IMR-90 (cell line): ENCODE measurements around the gene TPO. TPM values are rescaled to one million over a fixed set of nuclear protein-coding genes. Genes with fewer than 3 reads are reported as not detected.

Experiments
- ATAC-seq: fragments of 200-7000 bp; cut with Tn5 transposase; 2 replicates; pipeline ENCODE4 v1.9.1; 2020; ENCODE audit warnings: low read depth, mild to moderate bottlenecking, moderate library complexity
- BruUV-seq: library from RNA; stranded (reverse); fragments of 400-500 nt; replicated peaks from 2 replicates; lab custom pipeline; 2021; lab: Mats Ljungman, UMichigan
- CTCF ChIA-PET: fragments of 300-600 bp; formaldehyde crosslinking; extraction: SDS; loops from one replicate; lab custom pipeline; 2021; ENCODE audit warnings: antibody characterized with exemption; lab: Yijun Ruan, JAX
- POLR2A ChIA-PET: fragments of 300-600 bp; sonication (Branson Sonifier 250); formaldehyde crosslinking; loops from one replicate; lab custom pipeline; 2022; ENCODE audit warnings: antibody characterized with exemption; ENCODE audit not compliant: unreplicated experiment; lab: Charles Lee
- DNase-seq: peaks from one replicate; pipeline ENCODE4 v3.0.0; 2013
- H2AFZ ChIP-seq: replicated peaks from 2 replicates; pipeline ENCODE3; 2013; ENCODE audit warnings: low read length, mild to moderate bottlenecking; ENCODE audit not compliant: poor library complexity
- H2AK5ac ChIP-seq: 2 replicates; pipeline ENCODE4 v1.6.1; 2013; ENCODE audit warnings: low read depth, low read length, inconsistent platforms
- H2AK9ac ChIP-seq: replicated peaks from 2 replicates; pipeline ENCODE3; 2013; ENCODE audit warnings: mild to moderate bottlenecking, low read depth, low read length, moderate library complexity; ENCODE audit not compliant: poor library complexity
- H2BK120ac ChIP-seq: 2 replicates; pipeline ENCODE4 v1.6.1; 2013; ENCODE audit warnings: low read depth, low read length, inconsistent platforms
- H2BK15ac ChIP-seq: 3 replicates; pipeline ENCODE4 v1.6.1; 2013; ENCODE audit warnings: low read depth, low read length, inconsistent platforms
- H2BK20ac ChIP-seq: 2 replicates; pipeline ENCODE4 v1.6.1; 2013; ENCODE audit warnings: low read depth, mild to moderate bottlenecking, inconsistent platforms, low read length, moderate library complexity
- H2BK5ac ChIP-seq: 2 replicates; pipeline ENCODE4 v1.6.1; 2013; ENCODE audit warnings: mild to moderate bottlenecking, low read depth, low read length, inconsistent platforms; ENCODE audit not compliant: poor library complexity, severe bottlenecking
- H3K14ac ChIP-seq: replicated peaks from 2 replicates; pipeline ENCODE4 v1.6.1; 2013; ENCODE audit warnings: low read depth, low read length, inconsistent platforms
- H3K18ac ChIP-seq: 2 replicates; pipeline ENCODE4 v1.6.1; 2013; ENCODE audit warnings: low read depth, low read length, control low read depth
- H3K23ac ChIP-seq: 2 replicates; pipeline ENCODE4 v1.6.1; 2013; ENCODE audit warnings: low read depth, low read length, inconsistent platforms
- H3K27ac ChIP-seq: 2 replicates; pipeline ENCODE4 v1.5.1; 2013; ENCODE audit warnings: mild to moderate bottlenecking, control low read depth, low read length; ENCODE audit not compliant: insufficient read depth
- H3K27me3 ChIP-seq: 2 replicates; pipeline ENCODE4 v1.6.1; 2013; ENCODE audit warnings: low read length; ENCODE audit not compliant: control insufficient read depth, insufficient read depth
- H3K36me3 ChIP-seq: 2 replicates; pipeline ENCODE4 v1.6.1; 2013; ENCODE audit warnings: low read length, mixed read lengths; ENCODE audit not compliant: control insufficient read depth, insufficient read depth
- H3K4ac ChIP-seq: 2 replicates; pipeline ENCODE4 v1.6.1; 2013; ENCODE audit warnings: low read depth, low read length, inconsistent platforms
- H3K4me1 ChIP-seq: 2 replicates; pipeline ENCODE4 v1.6.1; 2013; ENCODE audit warnings: low read length, mixed read lengths; ENCODE audit not compliant: control insufficient read depth, insufficient read depth
- H3K4me2 ChIP-seq: 2 replicates; pipeline ENCODE4 v1.6.1; 2013; ENCODE audit warnings: low read depth, mild to moderate bottlenecking, control low read depth, low read length, moderate library complexity
- H3K4me3 ChIP-seq: 2 replicates; pipeline ENCODE4 v1.5.1; 2013; ENCODE audit warnings: low read depth, mild to moderate bottlenecking, control low read depth, low read length, moderate library complexity; ENCODE audit not compliant: insufficient read depth
- H3K56ac ChIP-seq: 2 replicates; pipeline ENCODE4 v1.6.1; 2013; ENCODE audit warnings: low read length, inconsistent platforms; ENCODE audit not compliant: insufficient read depth; ENCODE audit errors: extremely low read depth
- H3K79me1 ChIP-seq, 2 experiments: 2 replicates each; pipeline ENCODE4 v1.6.1; 2013; ENCODE audit warnings: low read length in 2 of 2, inconsistent platforms in 1 of 2, low read depth in 1 of 2
- H3K9ac ChIP-seq: 2 replicates; pipeline ENCODE4 v1.6.1; 2013; ENCODE audit warnings: low read depth, low read length, control low read depth
- H3K9me1 ChIP-seq: 2 replicates; pipeline ENCODE4 v1.6.1; 2013; ENCODE audit warnings: low read length, inconsistent platforms; ENCODE audit not compliant: insufficient read depth
- H3K9me3 ChIP-seq: 2 replicates; pipeline ENCODE4 v1.6.1; 2013; ENCODE audit warnings: low read length; ENCODE audit not compliant: control insufficient read depth, insufficient read depth
- H4K20me1 ChIP-seq: 2 replicates; pipeline ENCODE4 v1.6.1; 2013; ENCODE audit warnings: low read length, inconsistent platforms; ENCODE audit not compliant: insufficient read depth
- H4K5ac ChIP-seq: 2 replicates; pipeline ENCODE4 v1.6.1; 2013; ENCODE audit warnings: mild to moderate bottlenecking, low read depth, low read length, control low read depth
- H4K8ac ChIP-seq, 2 experiments: 2 replicates each; pipeline ENCODE4 v1.6.1; 2013; ENCODE audit warnings: low read depth in 2 of 2, low read length in 2 of 2, control low read depth in 1 of 2, inconsistent platforms in 1 of 2
- H4K91ac ChIP-seq: 2 replicates; pipeline ENCODE4 v1.6.1; 2013; ENCODE audit warnings: low read depth, low read length, inconsistent platforms; ENCODE audit not compliant: insufficient read depth
- BHLHE40 ChIP-seq: fragments of 150-350 bp; IDR thresholded peaks from 2 replicates; pipeline ENCODE4 v1.6.1; 2016; ENCODE audit warnings: mild to moderate bottlenecking, low read depth, low read length
- CEBPB ChIP-seq: IDR thresholded peaks from 2 replicates; pipeline ENCODE4 v1.6.1; 2012; ENCODE audit warnings: low read depth, low read length, improper control_type of control experiment
- CHD1 ChIP-seq: IDR thresholded peaks from 2 replicates; pipeline ENCODE4 v1.6.1; 2012; ENCODE audit warnings: low read depth, low read length, improper control_type of control experiment
- ELK1 ChIP-seq: fragments of 150-350 bp; IDR thresholded peaks from 2 replicates; pipeline ENCODE4 v1.6.1; 2016; ENCODE audit warnings: low read depth, mild to moderate bottlenecking, low read length, moderate library complexity, borderline replicate concordance
- FOS ChIP-seq: fragments of 150-350 bp; IDR thresholded peaks from 2 replicates; pipeline ENCODE4 v1.6.1; 2016; ENCODE audit warnings: low read depth, low read length
- MAFK ChIP-seq: IDR thresholded peaks from 2 replicates; pipeline ENCODE4 v1.6.1; 2012; ENCODE audit warnings: low read depth, low read length, improper control_type of control experiment
- MAZ ChIP-seq: IDR thresholded peaks from 2 replicates; pipeline ENCODE4 v1.6.1; 2012; ENCODE audit warnings: low read depth, mild to moderate bottlenecking, low read length, improper control_type of control experiment, moderate library complexity, borderline replicate concordance
- NFE2L2 ChIP-seq: fragments of 150-350 bp; IDR thresholded peaks from 2 replicates; pipeline ENCODE4 v1.6.1; 2016; ENCODE audit warnings: low read depth, mild to moderate bottlenecking, low read length
- POLR2A ChIP-seq: IDR thresholded peaks from 2 replicates; pipeline ENCODE4 v1.6.1; 2012; ENCODE audit warnings: mild to moderate bottlenecking, low read depth, low read length
- RAD21 ChIP-seq: IDR thresholded peaks from 2 replicates; pipeline ENCODE4 v1.6.1; 2012; ENCODE audit warnings: low read length, improper control_type of control experiment
- RCOR1 ChIP-seq: IDR thresholded peaks from 2 replicates; pipeline ENCODE4 v1.6.1; 2012; ENCODE audit warnings: mild to moderate bottlenecking, low read length, improper control_type of control experiment; ENCODE audit not compliant: insufficient replicate concordance
- RFX5 ChIP-seq: IDR thresholded peaks from 2 replicates; pipeline ENCODE4 v1.8.0; 2012; ENCODE audit warnings: low read depth, mild to moderate bottlenecking, low read length, moderate library complexity
- USF2 ChIP-seq: fragments of 150-350 bp; IDR thresholded peaks from 2 replicates; pipeline ENCODE4 v1.6.1; 2017; ENCODE audit warnings: mild to moderate bottlenecking, antibody characterized with exemption, low read length, low read depth
- WGBS, 2 experiments: methylation state at CpG; one replicate each; pipeline versions ENCODE4 v1.1.5 to v1.1.7; 2013; ENCODE audit warnings: missing lambda C conversion rate in 2 of 2; ENCODE audit not compliant: insufficient read length in 1 of 2; ENCODE audit errors: extremely low coverage in 2 of 2; 5-methylcytosine and 5-hydroxymethylcytosine counted together
- dilution Hi-C: fragments of 300-500 bp; cut with HindIII; formaldehyde crosslinking; loops from one replicate; pipeline ENCODE4 v1.14.3; 2018; ENCODE audit warnings: low sequenced_read_pairs; ENCODE audit not compliant: unreplicated experiment
- in situ Hi-C: fragments of 300-500 bp; cut with MboI; formaldehyde crosslinking; loops from 3 replicates; pipeline ENCODE4 v1.14.3; 2019; ENCODE audit warnings: low sequenced_read_pairs, inconsistent platforms, mixed read lengths
- intact Hi-C: fragments of 100-400 bp; cut with micrococcal nuclease; formaldehyde crosslinking; loops from 2 replicates; pipeline ENCODE4 v1.10.0; 2022
- polyA plus RNA-seq, 3 experiments: library from polyadenylated mRNA; depleted of rRNA; stranded (reverse); fragments of >200 nt; gene quantifications; 2 replicates each; pipeline ENCODE4 v1.2.3, GENCODE V29; 2012; ENCODE audit warnings: low replicate concordance in 1 of 3
- total RNA-seq: library from RNA; depleted of rRNA; stranded (reverse); fragments of >200 nt; gene quantifications from 2 replicates; pipeline ENCODE4 v1.2.3, GENCODE V29; 2012

TPO gene
- total and polyA plus RNA-seq, 2 of the 4 experiments (the other 2 are of a cell fraction), result not detected

GRCh38 chr2:1482253-1482675 lies 69.0 kb downstream of the TPO start (continued):
- no peak for TF ChIP-seq ELK1

GRCh38 chr2:1482981-1483380 lies 69.7 kb downstream of the TPO start:
- no peak overlapping the region for H2BK120ac ChIP-seq
- no peak overlapping the region for H3K56ac ChIP-seq
- no peak overlapping the region for H2AK5ac ChIP-seq
- H2AFZ ChIP-seq, result no peak overlapping the region
- 0 out of 2 replicates have a peak, but pooled peaks cover 3% of the 10 kb centered on the region for H3K9me3 ChIP-seq
- H3K9ac ChIP-seq, result no peak overlapping the region
- H3K4me3 ChIP-seq, result no peak overlapping the region
- H4K91ac ChIP-seq, result no peak overlapping the region
- no peaks in the 10 kb centered on the region for H3K27me3 ChIP-seq
- H3K79me1 ChIP-seq, result no peaks in the 10 kb centered on the region
- dilution Hi-C loops, result no loop called here
- H3K36me3 ChIP-seq, result no peaks in the 10 kb centered on the region
- H3K27ac ChIP-seq, result no peak overlapping the region
- ChIA-PET POLR2A (no interaction called here), CTCF (no interaction called here)
- H2BK15ac ChIP-seq, result no peak overlapping the region
- intact Hi-C loops, result no loop called here
- H3K4ac ChIP-seq, result no peak overlapping the region
- H4K8ac ChIP-seq, result no peak overlapping the region
- H3K18ac ChIP-seq, result no peak overlapping the region
- in situ Hi-C loops, result no loop called here
- no TSS peak for BruUV-seq
- no peak overlapping the region for H3K14ac ChIP-seq
- no peak for DNase-seq
- no peak overlapping the region for H4K5ac ChIP-seq
- H2BK5ac ChIP-seq, result no peak overlapping the region
- WGBS, 2 experiments, result 42% methylated on average over 2 of the region's 4 CpGs; no CpG with 5 or more reads in 1 of the 2 experiments
- H2AK9ac ChIP-seq, result no peak overlapping the region
- no peaks in the 10 kb centered on the region for H4K20me1 ChIP-seq
- no peak overlapping the region for H3K23ac ChIP-seq
- H3K4me2 ChIP-seq, result no peak overlapping the region
- no peaks in the 10 kb centered on the region for H3K4me1 ChIP-seq
- no peak for ATAC-seq
- no peak overlapping the region for H2BK20ac ChIP-seq
- no peaks in the 10 kb centered on the region for H3K9me1 ChIP-seq
- no peak for TF ChIP-seq CEBPB
- TF ChIP-seq FOS, result no peak
- no peak for TF ChIP-seq CHD1
- TF ChIP-seq ELK1, result no peak
- no peak for TF ChIP-seq RAD21
- no peak for TF ChIP-seq USF2
- TF ChIP-seq POLR2A, result no peak
- no peak for TF ChIP-seq RCOR1
- no peak for TF ChIP-seq BHLHE40
- no peak for TF ChIP-seq NFE2L2
- no peak for TF ChIP-seq MAZ
- no peak for TF ChIP-seq RFX5
- no peak for TF ChIP-seq MAFK
